GM12891 (cell line): ENCODE measurements around the gene FAM210A.

ENCODE experiments used
- DNase-seq: peaks from one replicate; pipeline ENCODE4 v3.0.0; 2011; ENCODE audit warnings: low spot score; ENCODE audit not compliant: insufficient read length
- FAIRE-seq: peaks from 2 replicates; lab custom pipeline; 2011; peaks lifted over from hg19 to GRCh38; lab: Jason Lieb, UNC
- PAX5 ChIP-seq: IDR thresholded peaks from 2 replicates; pipeline ENCODE4 v1.6.1; 2011; ENCODE audit warnings: low read length, moderate library complexity, mild to moderate bottlenecking; ENCODE audit not compliant: insufficient read depth, severe bottlenecking
- POLR2A ChIP-seq: IDR thresholded peaks from 2 replicates; pipeline ENCODE4 v1.6.1; 2011; ENCODE audit warnings: low read depth, low read length, control low read depth
- POLR2AphosphoS5 ChIP-seq: IDR thresholded peaks from 2 replicates; pipeline ENCODE4 v1.6.1; 2011; ENCODE audit warnings: low read depth, low read length, control low read depth
- POU2F2 ChIP-seq: IDR thresholded peaks from 2 replicates; pipeline ENCODE4 v1.6.1; 2011; ENCODE audit warnings: low read depth, mild to moderate bottlenecking, control low read depth, low read length, moderate library complexity
- SPI1 ChIP-seq: IDR thresholded peaks from 2 replicates; pipeline ENCODE4 v1.6.1; 2011; ENCODE audit warnings: low read depth, low read length, control low read depth
- TAF1 ChIP-seq: IDR thresholded peaks from 2 replicates; pipeline ENCODE4 v1.6.1; 2011; ENCODE audit warnings: low read depth, low read length, control low read depth

Gene FAM210A

DNA sequence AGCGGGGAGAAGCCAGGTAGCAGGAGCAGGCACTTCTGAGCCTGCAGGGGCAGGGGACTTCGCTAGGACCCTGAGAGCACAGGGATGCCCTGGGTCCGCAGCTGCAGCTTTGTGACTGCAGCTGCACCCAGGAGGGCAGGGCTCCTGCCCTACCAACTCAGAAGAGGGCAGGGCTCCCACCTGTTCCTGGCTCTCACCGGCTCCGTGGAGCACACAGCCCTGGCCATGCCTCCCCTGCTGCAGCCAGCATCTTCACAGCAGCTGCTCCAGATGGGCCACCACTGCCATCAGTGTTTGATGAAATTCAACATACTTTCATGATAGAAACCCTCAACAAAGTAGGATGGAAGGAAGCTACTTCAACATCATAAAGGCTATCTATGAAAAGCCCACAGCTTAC, 92.7 kb downstream of the FAM210A start:
- DNase-seq (no peak), FAIRE-seq (no peak)
- TF ChIP-seq POLR2AphosphoS5 = no peak
- TF ChIP-seq POLR2A = no peak
- no peak for TF ChIP-seq POU2F2
- no peak for TF ChIP-seq TAF1
- TF ChIP-seq PAX5 = no peak
- TF ChIP-seq SPI1 = no peak

DNA sequence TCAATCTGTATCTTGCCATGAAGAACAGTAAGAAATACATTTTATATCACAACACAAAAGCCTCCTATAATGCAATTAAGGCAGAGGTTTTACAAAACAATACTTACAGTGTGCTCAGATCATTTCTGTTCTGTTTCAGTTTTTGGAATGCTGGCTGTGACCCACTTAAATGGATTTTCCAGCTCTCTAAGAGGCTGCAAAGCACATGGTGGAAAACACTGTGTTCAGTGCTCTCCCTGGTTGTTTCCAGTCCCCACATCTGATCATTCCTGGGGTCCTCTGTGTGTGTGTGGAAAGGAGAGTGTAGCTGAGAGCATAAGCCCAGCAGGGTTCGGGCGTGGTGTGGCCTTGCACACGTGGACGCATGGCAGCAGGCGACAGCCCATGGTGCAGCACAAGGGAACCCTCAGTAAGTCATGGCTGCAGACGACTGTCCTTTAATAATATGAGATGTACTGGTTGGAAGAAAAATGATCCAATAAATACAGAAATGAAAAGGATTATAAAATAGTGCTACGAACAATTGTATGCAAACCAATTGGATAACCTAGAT, 95.6 kb downstream of the FAM210A start:
- no peak for DNase-seq
- no peak for TF ChIP-seq TAF1
- TF ChIP-seq PAX5 = no peak
- no peak for TF ChIP-seq SPI1
- TF ChIP-seq POLR2A = no peak
- no peak for TF ChIP-seq POLR2AphosphoS5
- no peak for TF ChIP-seq POU2F2
- FAIRE-seq = no peak

DNA sequence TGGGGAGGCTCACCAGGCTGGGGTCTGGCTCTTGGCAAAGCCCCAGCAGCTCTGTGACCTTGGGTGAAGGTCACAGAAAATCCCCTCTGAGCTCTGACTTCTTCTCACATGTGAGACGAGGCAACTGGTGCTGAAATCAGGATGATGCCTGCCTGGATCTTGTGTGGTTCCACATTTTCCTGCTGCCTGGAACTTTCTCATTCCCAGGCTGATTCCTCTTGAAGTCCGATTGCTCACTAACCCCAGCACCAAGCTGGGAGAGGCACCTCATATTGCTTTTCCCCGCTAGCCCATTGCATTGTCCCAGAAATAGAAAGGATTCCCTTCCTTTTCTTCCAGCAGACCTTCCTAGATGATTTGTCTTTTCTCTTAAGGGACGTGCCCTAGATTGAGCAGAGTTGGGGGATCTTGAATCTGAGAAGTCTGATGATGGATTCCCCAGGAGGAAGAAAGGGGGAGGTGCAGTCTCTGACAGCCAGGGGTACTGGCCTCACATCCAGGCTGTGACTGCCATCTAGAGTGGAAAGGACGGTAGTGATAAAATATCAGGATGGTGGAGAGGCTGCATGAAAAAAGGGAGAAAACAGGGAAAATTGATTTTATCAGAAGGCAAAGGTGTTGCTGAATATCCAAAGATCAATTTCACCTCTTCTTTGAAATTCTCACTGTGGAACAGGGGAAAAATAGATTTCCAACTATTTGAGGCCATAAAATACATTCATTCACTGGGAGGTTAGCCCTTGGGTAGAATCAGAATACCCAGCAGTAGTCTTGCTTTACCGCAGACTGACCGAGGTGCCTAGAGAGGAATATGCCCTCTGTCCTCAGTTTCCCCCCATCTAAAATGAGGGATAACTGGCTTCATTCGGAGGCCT, 96.3 kb downstream of the FAM210A start:
- TF ChIP-seq TAF1 = no peak
- TF ChIP-seq PAX5 = no peak
- TF ChIP-seq SPI1 = no peak
- DNase-seq = peak; percentile 79
- FAIRE-seq = peak; percentile 93

DNA sequence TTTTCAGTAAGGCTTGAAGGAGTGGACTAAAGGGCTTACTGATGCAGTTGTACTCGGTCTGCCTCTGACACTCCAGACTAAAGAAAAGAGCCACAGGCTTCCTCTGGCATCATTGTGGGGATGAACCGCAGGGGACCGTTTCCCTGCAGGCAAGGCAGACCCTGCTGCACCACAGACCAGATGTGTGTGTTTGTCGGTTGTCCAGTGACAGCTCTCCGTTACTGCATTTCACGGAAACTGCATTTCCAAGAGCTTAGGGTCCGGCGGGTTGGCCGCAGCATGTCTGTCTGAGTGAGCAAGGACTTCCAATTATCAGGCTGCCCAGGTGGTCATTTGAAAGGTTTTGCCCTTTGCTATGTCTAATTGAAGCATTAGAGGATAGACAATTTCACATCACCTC, 98.1 kb downstream of the FAM210A start:
- DNase-seq (no peak), FAIRE-seq (no peak)

DNA sequence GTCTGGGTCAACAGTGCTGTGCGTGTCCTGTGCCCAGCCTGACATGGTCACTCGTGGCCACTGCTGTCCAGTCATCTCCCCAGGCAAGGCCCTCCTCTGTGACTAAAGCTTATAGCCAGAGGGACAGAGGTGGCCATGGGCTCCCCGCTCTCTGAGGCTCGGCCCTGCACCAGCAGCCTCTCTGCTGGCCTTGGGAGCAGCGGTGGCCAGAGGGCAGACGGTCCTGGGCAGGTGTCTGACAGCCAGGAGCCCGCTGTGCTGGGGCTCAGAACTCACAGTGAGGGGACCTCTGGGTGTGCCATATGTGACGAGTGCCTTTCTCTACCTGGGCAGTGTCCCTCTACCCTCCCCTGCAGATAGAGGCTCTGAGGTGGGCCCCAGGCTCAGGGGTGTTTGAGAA, 98.7 kb downstream of the FAM210A start:
- DNase-seq (no peak), FAIRE-seq (no peak)
- TF ChIP-seq TAF1 (no peak), POLR2A (no peak), POU2F2 (no peak), PAX5 (no peak), POLR2AphosphoS5 (no peak), SPI1 (no peak)

More for the DNA sequence above, 98.1 kb downstream of the FAM210A start:
- TF ChIP-seq TAF1 = no peak
- no peak for TF ChIP-seq SPI1
- no peak for TF ChIP-seq POLR2A
- no peak for TF ChIP-seq POU2F2
- TF ChIP-seq PAX5 = no peak
- no peak for TF ChIP-seq POLR2AphosphoS5

DNA sequence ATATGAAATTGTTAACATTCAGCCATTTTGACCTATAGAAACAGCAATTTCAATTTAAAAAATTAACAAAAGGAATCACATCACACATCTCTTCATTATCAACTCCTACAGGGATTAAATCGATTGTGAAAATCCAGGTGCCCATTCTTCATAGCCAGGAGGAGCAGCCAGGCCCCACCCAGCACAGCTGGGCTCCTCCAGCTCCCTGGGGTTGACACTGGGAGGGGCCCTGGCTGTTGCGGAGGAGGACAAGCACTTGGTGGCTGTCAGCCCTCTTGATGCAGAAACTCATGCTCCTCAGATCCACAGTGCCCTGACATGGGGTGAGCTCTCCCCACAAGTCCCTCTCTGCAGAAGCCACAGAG, 99.8 kb downstream of the FAM210A start:
- TF ChIP-seq POLR2A = no peak
- no peak for TF ChIP-seq POLR2AphosphoS5
- no peak for TF ChIP-seq TAF1
- TF ChIP-seq POU2F2 = no peak
- TF ChIP-seq PAX5 = no peak
- no peak for TF ChIP-seq SPI1
- DNase-seq (no peak), FAIRE-seq (no peak)

DNA sequence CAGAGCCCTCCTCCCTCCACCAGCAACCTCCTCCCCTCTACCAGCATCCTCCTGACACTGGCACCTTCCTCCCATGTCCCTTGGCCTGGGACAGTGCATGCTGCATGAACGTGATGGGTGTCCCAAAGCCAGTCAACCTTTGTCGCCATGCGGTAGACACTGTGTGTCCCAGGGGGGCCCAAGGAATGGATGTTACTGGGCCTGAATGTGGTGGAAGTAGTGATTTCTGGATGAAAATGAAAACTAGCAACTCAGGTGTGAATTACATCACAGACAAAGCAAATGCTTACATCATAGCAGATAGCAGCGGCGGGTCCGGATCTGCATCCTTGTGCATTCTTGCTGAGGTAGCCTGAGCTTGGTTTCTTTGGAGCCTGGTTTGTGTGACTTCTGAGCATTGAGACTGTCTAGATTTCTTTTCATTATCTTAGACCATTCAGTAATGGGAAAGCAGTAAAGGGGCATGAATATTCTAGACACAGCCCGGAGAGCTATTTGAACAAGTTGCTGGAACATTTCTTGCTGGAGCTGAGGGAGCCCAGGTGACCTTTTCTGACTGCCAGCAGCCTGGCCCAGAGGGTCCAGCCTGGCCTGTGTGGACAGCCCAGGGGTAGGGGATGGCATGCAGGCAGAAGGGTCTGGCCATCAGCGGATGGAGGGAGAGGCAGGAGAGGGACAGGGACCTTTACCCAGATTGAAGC, 100.4 kb downstream of the FAM210A start:
- no peak for FAIRE-seq

DNA sequence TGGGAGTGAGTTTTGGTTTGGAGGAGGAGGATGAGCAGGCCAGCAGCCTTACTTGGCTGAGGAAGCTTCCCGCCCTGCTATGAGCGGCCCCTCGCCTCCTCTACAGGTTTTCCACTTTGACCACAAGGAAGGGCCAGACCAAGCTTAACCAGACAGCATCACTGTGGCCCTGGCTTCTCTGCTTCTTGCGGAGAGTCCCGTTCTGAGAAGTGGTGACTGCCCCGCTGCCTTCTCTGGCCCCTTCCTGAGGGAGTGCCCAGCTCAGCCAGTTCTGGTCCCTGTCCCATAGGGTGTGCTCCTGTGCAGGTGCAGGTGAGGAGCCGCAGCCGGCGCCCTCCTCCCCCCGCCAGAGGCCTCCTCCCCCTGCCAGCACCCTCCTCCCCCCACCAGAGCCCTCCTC, 101.0 kb downstream of the FAM210A start:
- no peak for TF ChIP-seq SPI1
- TF ChIP-seq TAF1 = no peak
- no peak for TF ChIP-seq POLR2AphosphoS5
- TF ChIP-seq POU2F2 = no peak
- TF ChIP-seq PAX5 = no peak
- FAIRE-seq = no peak
- DNase-seq = no peak

More for the DNA sequence above, 100.4 kb downstream of the FAM210A start:
- no peak for DNase-seq
- no peak for TF ChIP-seq PAX5
- no peak for TF ChIP-seq TAF1
- no peak for TF ChIP-seq POU2F2
- no peak for TF ChIP-seq SPI1
- TF ChIP-seq POLR2AphosphoS5 = no peak
- no peak for TF ChIP-seq POLR2A

DNA sequence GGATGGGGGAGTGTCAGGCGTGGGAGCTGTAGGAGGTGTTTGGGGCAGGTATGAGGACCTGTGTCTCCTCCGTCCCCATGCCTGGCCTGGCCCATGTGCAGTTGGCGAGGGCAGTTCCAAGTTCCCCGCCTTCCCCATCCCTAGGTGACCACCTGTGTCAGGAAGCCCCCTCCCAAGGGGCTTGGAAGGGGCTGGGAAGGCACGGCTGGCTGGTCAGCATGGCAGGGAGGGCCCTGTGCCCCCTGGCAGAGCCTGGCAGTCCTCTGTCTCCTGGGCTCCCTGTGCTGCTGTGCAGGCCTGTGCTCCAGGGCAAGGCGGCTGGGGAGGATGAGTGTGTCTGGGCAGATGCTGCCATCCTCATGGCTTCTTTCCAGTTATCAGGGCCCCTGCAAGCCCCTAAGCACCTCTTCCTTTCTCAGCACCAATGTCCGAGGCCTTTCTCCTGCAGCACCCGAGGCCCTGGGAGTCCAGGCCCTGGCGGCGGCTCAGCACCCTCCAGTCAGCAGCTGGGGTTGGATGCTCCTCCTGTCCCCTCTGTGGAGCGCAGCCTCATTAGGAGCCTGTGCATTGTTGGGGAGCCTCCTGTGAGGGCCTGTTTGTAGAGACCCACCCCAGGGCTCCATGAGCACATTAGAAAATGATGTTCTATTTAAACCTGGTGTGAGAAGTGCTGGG, 101.7 kb downstream of the FAM210A start:
- FAIRE-seq (no peak), DNase-seq (no peak)
- no peak for TF ChIP-seq SPI1
- no peak for TF ChIP-seq POU2F2
- no peak for TF ChIP-seq TAF1
- TF ChIP-seq PAX5 = no peak
- no peak for TF ChIP-seq POLR2AphosphoS5
- TF ChIP-seq POLR2A = no peak

DNA sequence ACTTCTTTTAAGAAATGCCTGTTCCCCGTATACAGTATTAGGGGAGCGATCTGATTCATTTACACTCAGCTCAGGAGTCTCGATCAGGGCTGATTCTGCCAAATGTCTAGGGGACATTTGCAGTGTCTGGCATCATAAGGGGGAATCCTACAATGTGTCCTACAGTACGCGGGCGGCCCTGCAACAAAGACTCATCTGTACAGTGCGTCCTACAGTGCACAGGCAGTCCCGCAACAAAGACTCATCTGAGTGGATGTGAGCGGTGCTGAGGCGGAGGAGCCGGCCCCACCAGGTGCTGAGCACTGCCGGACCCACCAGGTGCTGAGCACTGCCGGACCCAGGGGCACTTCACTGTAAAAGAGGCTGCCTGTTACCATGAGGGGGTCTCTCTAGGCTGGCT, 102.5 kb downstream of the FAM210A start:
- TF ChIP-seq PAX5 (no peak), TAF1 (no peak), POU2F2 (no peak), SPI1 (no peak), POLR2AphosphoS5 (no peak), POLR2A (no peak)
- DNase-seq = no peak
- FAIRE-seq = no peak
